IMR-90 (cell line): Measurements from ENCODE around the gene TMEM161A. TPM values are rescaled to one million over a fixed set of nuclear protein-coding genes. Genes with fewer than 3 reads are reported as not detected.

Experiments
- ATAC-seq: fragments of 200-7000 bp; cut with Tn5 transposase; 2 replicates; pipeline ENCODE4 v1.9.1; 2020; ENCODE audit warnings: low read depth, mild to moderate bottlenecking, moderate library complexity
- BruUV-seq: library from RNA; stranded (reverse); fragments of 400-500 nt; replicated peaks from 2 replicates; lab custom pipeline; 2021; lab: Mats Ljungman, UMichigan
- CTCF ChIA-PET: fragments of 300-600 bp; formaldehyde crosslinking; extraction: SDS; loops from one replicate; lab custom pipeline; 2021; ENCODE audit warnings: antibody characterized with exemption; lab: Yijun Ruan, JAX
- POLR2A ChIA-PET: fragments of 300-600 bp; sonication (Branson Sonifier 250); formaldehyde crosslinking; loops from one replicate; lab custom pipeline; 2022; ENCODE audit warnings: antibody characterized with exemption; ENCODE audit not compliant: unreplicated experiment; lab: Charles Lee
- DNase-seq: peaks from one replicate; pipeline ENCODE4 v3.0.0; 2013
- H2AFZ ChIP-seq: replicated peaks from 2 replicates; pipeline ENCODE3; 2013; ENCODE audit warnings: low read length, mild to moderate bottlenecking; ENCODE audit not compliant: poor library complexity
- H2AK5ac ChIP-seq: 2 replicates; pipeline ENCODE4 v1.6.1; 2013; ENCODE audit warnings: low read depth, low read length, inconsistent platforms
- H2AK9ac ChIP-seq: replicated peaks from 2 replicates; pipeline ENCODE3; 2013; ENCODE audit warnings: mild to moderate bottlenecking, low read depth, low read length, moderate library complexity; ENCODE audit not compliant: poor library complexity
- H2BK120ac ChIP-seq: 2 replicates; pipeline ENCODE4 v1.6.1; 2013; ENCODE audit warnings: low read depth, low read length, inconsistent platforms
- H2BK15ac ChIP-seq: 3 replicates; pipeline ENCODE4 v1.6.1; 2013; ENCODE audit warnings: low read depth, low read length, inconsistent platforms
- H2BK20ac ChIP-seq: 2 replicates; pipeline ENCODE4 v1.6.1; 2013; ENCODE audit warnings: low read depth, mild to moderate bottlenecking, inconsistent platforms, low read length, moderate library complexity
- H2BK5ac ChIP-seq: 2 replicates; pipeline ENCODE4 v1.6.1; 2013; ENCODE audit warnings: mild to moderate bottlenecking, low read depth, low read length, inconsistent platforms; ENCODE audit not compliant: poor library complexity, severe bottlenecking
- H3K14ac ChIP-seq: replicated peaks from 2 replicates; pipeline ENCODE4 v1.6.1; 2013; ENCODE audit warnings: low read depth, low read length, inconsistent platforms
- H3K18ac ChIP-seq: 2 replicates; pipeline ENCODE4 v1.6.1; 2013; ENCODE audit warnings: low read depth, low read length, control low read depth
- H3K23ac ChIP-seq: 2 replicates; pipeline ENCODE4 v1.6.1; 2013; ENCODE audit warnings: low read depth, low read length, inconsistent platforms
- H3K27ac ChIP-seq: 2 replicates; pipeline ENCODE4 v1.5.1; 2013; ENCODE audit warnings: mild to moderate bottlenecking, control low read depth, low read length; ENCODE audit not compliant: insufficient read depth
- H3K27me3 ChIP-seq: 2 replicates; pipeline ENCODE4 v1.6.1; 2013; ENCODE audit warnings: low read length; ENCODE audit not compliant: control insufficient read depth, insufficient read depth
- H3K36me3 ChIP-seq: 2 replicates; pipeline ENCODE4 v1.6.1; 2013; ENCODE audit warnings: low read length, mixed read lengths; ENCODE audit not compliant: control insufficient read depth, insufficient read depth
- H3K4ac ChIP-seq: 2 replicates; pipeline ENCODE4 v1.6.1; 2013; ENCODE audit warnings: low read depth, low read length, inconsistent platforms
- H3K4me1 ChIP-seq: 2 replicates; pipeline ENCODE4 v1.6.1; 2013; ENCODE audit warnings: low read length, mixed read lengths; ENCODE audit not compliant: control insufficient read depth, insufficient read depth
- H3K4me2 ChIP-seq: 2 replicates; pipeline ENCODE4 v1.6.1; 2013; ENCODE audit warnings: low read depth, mild to moderate bottlenecking, control low read depth, low read length, moderate library complexity
- H3K4me3 ChIP-seq: 2 replicates; pipeline ENCODE4 v1.5.1; 2013; ENCODE audit warnings: low read depth, mild to moderate bottlenecking, control low read depth, low read length, moderate library complexity; ENCODE audit not compliant: insufficient read depth
- H3K56ac ChIP-seq: 2 replicates; pipeline ENCODE4 v1.6.1; 2013; ENCODE audit warnings: low read length, inconsistent platforms; ENCODE audit not compliant: insufficient read depth; ENCODE audit errors: extremely low read depth
- H3K79me1 ChIP-seq, 2 experiments: 2 replicates each; pipeline ENCODE4 v1.6.1; 2013; ENCODE audit warnings: low read length in 2 of 2, inconsistent platforms in 1 of 2, low read depth in 1 of 2
- H3K9ac ChIP-seq: 2 replicates; pipeline ENCODE4 v1.6.1; 2013; ENCODE audit warnings: low read depth, low read length, control low read depth
- H3K9me1 ChIP-seq: 2 replicates; pipeline ENCODE4 v1.6.1; 2013; ENCODE audit warnings: low read length, inconsistent platforms; ENCODE audit not compliant: insufficient read depth
- H3K9me3 ChIP-seq: 2 replicates; pipeline ENCODE4 v1.6.1; 2013; ENCODE audit warnings: low read length; ENCODE audit not compliant: control insufficient read depth, insufficient read depth
- H4K20me1 ChIP-seq: 2 replicates; pipeline ENCODE4 v1.6.1; 2013; ENCODE audit warnings: low read length, inconsistent platforms; ENCODE audit not compliant: insufficient read depth
- H4K5ac ChIP-seq: 2 replicates; pipeline ENCODE4 v1.6.1; 2013; ENCODE audit warnings: mild to moderate bottlenecking, low read depth, low read length, control low read depth
- H4K8ac ChIP-seq, 2 experiments: 2 replicates each; pipeline ENCODE4 v1.6.1; 2013; ENCODE audit warnings: low read depth in 2 of 2, low read length in 2 of 2, control low read depth in 1 of 2, inconsistent platforms in 1 of 2
- H4K91ac ChIP-seq: 2 replicates; pipeline ENCODE4 v1.6.1; 2013; ENCODE audit warnings: low read depth, low read length, inconsistent platforms; ENCODE audit not compliant: insufficient read depth
- BHLHE40 ChIP-seq: fragments of 150-350 bp; IDR thresholded peaks from 2 replicates; pipeline ENCODE4 v1.6.1; 2016; ENCODE audit warnings: mild to moderate bottlenecking, low read depth, low read length
- FOS ChIP-seq: fragments of 150-350 bp; IDR thresholded peaks from 2 replicates; pipeline ENCODE4 v1.6.1; 2016; ENCODE audit warnings: low read depth, low read length
- SMC3 ChIP-seq: fragments of 150-350 bp; IDR thresholded peaks from 2 replicates; pipeline ENCODE4 v1.6.1; 2016; ENCODE audit warnings: low read depth, mild to moderate bottlenecking, antibody characterized with exemption, low read length, moderate library complexity
- WGBS, 2 experiments: methylation state at CpG; one replicate each; pipeline versions ENCODE4 v1.1.5 to v1.1.7; 2013; ENCODE audit warnings: missing lambda C conversion rate in 2 of 2; ENCODE audit not compliant: insufficient read length in 1 of 2; ENCODE audit errors: extremely low coverage in 2 of 2; 5-methylcytosine and 5-hydroxymethylcytosine counted together
- dilution Hi-C: fragments of 300-500 bp; cut with HindIII; formaldehyde crosslinking; loops from one replicate; pipeline ENCODE4 v1.14.3; 2018; ENCODE audit warnings: low sequenced_read_pairs; ENCODE audit not compliant: unreplicated experiment
- in situ Hi-C: fragments of 300-500 bp; cut with MboI; formaldehyde crosslinking; loops from 3 replicates; pipeline ENCODE4 v1.14.3; 2019; ENCODE audit warnings: low sequenced_read_pairs, inconsistent platforms, mixed read lengths
- intact Hi-C: fragments of 100-400 bp; cut with micrococcal nuclease; formaldehyde crosslinking; loops from 2 replicates; pipeline ENCODE4 v1.10.0; 2022
- polyA plus RNA-seq, 3 experiments: library from polyadenylated mRNA; depleted of rRNA; stranded (reverse); fragments of >200 nt; gene quantifications; 2 replicates each; pipeline ENCODE4 v1.2.3, GENCODE V29; 2012; ENCODE audit warnings: low replicate concordance in 1 of 3
- total RNA-seq: library from RNA; depleted of rRNA; stranded (reverse); fragments of >200 nt; gene quantifications from 2 replicates; pipeline ENCODE4 v1.2.3, GENCODE V29; 2012

Gene TMEM161A
- total and polyA plus RNA-seq, 2 of the 4 experiments (the other 2 are of a cell fraction) = 11.1 to 34.8 TPM

GRCh38 chr19:19110410-19111135, 27.7 kb downstream of the TMEM161A start:
- no peak overlapping the region for H3K4me2 ChIP-seq
- ATAC-seq = no peak
- H2AFZ ChIP-seq = peak overlapping the region; percentile 51
- H3K9me3 ChIP-seq = no peaks in the 10 kb centered on the region
- POLR2A ChIA-PET = no interaction called here
- CTCF ChIA-PET = interaction anchor here (0.8 kb wide), 1 partner anchor 115 kb away, joined by 5 read pairs; no protein-coding TSS in a partner anchor
- H4K5ac ChIP-seq = no peak overlapping the region
- H3K27ac ChIP-seq = no peak overlapping the region
- H3K27me3 ChIP-seq = no peaks in the 10 kb centered on the region
- H2BK20ac ChIP-seq = no peak overlapping the region
- TF ChIP-seq FOS (no peak), SMC3 (no peak), BHLHE40 (no peak)
- H3K18ac ChIP-seq = no peak overlapping the region
- H2AK9ac ChIP-seq = no peak overlapping the region
- H4K8ac ChIP-seq = no peak overlapping the region
- dilution Hi-C loops (no loop called here), in situ Hi-C loops (no loop called here), intact Hi-C loops (no loop called here)
- H3K9ac ChIP-seq = no peak overlapping the region
- no peak overlapping the region for H3K4ac ChIP-seq
- no peak for DNase-seq
- BruUV-seq = no TSS peak
- H2AK5ac ChIP-seq = no peak overlapping the region
- no peaks in the 10 kb centered on the region; the same call in 1 of the 2 replicates for H3K9me1 ChIP-seq
- no peak overlapping the region for H3K56ac ChIP-seq
- no peak overlapping the region for H2BK15ac ChIP-seq
- 22% methylated on average over 34 of the region's 66 CpGs; no CpG with 5 or more reads in 1 of the 2 experiments for WGBS, 2 experiments
- no peak overlapping the region for H2BK120ac ChIP-seq
- no peak overlapping the region for H2BK5ac ChIP-seq
- no peaks in the 10 kb centered on the region for H4K20me1 ChIP-seq
- peaks cover 25% of the 10 kb centered on the region for H3K4me1 ChIP-seq
- no peaks in the 10 kb centered on the region for H3K36me3 ChIP-seq
- no peak overlapping the region for H3K14ac ChIP-seq
- no peak overlapping the region for H3K4me3 ChIP-seq
- no peaks in the 10 kb centered on the region for H3K79me1 ChIP-seq
- no peak overlapping the region for H4K91ac ChIP-seq
- H3K23ac ChIP-seq = no peak overlapping the region
